HT1080 (cell line): ENCODE data around the gene C19orf44. TPM values are rescaled to one million over a fixed set of nuclear protein-coding genes. Genes with fewer than 3 reads are reported as not detected.

Source experiments
- DNase-seq: peaks from one replicate; pipeline ENCODE4 v3.0.0-alpha.2; 2015; ENCODE audit warnings: low read depth
- total RNA-seq: library from RNA; depleted of rRNA; stranded (reverse); fragments of >200 nt; shearing (Covaris generic); gene quantifications from 2 replicates; pipeline ENCODE4 v1.2.3, GENCODE V29; 2014

The C19orf44 gene
- total RNA-seq, 1 experiment from 2014 or later, result 3.1 TPM

DNA sequence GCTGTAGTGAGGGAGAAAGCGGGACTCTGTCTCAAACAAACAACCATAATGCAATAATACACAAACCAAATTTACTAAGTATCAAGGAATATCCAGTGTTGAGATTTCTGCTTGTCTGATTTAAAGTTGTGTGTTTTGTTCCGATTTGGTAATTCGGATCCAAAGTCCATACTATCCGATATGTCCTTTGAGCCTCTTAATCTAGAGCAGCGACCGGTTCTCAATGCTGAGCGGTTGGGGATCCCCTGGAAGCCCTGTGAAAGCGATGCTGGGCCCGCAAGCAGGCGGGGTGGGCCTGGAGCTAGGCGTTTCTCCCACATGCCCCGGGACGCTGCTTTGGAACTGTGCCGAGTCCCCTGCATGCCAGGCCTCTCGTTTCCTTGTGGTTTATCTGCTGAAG is 20.2 kb downstream of the C19orf44 start:
- DNase-seq, result no peak

DNA sequence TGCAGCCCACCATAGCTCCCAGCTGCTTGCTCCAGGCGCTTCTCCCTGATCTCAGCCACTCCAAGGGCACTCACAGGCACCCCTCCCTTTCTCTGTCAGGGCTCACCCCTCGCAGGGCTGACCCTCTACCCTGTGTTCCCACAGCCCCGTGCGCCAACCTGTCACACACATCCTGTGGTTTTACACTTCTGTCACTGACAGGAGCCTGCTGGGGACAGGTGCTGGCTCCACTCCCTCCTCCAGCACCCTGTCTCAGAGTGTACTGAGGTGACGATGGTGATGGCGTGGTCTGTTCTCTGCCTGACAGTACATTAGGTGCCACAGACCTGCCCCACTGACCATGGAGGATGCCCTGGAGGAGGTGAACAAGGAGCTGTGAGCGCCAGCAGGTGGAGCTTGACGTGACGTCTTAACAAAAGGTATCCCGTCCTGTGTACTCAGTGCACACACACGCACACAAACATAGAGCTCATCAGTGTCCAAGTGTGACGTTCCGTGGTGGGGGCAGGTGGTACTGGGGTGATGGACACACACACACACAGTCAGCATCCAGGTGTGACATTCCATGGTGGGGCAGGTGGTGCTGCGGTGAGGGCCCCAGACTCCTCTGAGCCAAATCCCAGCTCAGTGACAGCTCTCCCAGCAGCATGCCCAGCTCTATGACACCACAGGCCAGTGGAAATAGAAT is 20.9 kb downstream of the C19orf44 start:
- DNase-seq, result no peak

DNA sequence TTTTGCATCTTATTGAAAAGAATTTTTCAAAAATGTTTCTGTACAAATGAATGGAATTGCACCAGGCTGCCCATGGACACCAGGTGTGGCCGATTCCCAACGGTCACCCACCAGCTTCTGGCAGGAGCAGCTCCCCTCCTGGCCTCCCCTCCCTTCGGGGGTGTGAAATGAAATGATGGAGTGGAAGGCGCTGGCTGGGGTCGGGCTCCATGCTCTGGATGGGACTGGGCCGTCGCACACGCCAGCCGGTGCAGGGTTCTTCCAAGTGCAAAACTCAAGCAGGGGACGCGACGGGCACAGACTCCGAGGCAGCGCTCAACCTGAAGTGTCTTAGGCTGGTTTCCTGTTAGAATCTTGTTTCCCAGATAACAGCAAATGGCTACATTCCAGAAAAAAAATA is 21.9 kb downstream of the C19orf44 start:
- DNase-seq, result no peak

DNA sequence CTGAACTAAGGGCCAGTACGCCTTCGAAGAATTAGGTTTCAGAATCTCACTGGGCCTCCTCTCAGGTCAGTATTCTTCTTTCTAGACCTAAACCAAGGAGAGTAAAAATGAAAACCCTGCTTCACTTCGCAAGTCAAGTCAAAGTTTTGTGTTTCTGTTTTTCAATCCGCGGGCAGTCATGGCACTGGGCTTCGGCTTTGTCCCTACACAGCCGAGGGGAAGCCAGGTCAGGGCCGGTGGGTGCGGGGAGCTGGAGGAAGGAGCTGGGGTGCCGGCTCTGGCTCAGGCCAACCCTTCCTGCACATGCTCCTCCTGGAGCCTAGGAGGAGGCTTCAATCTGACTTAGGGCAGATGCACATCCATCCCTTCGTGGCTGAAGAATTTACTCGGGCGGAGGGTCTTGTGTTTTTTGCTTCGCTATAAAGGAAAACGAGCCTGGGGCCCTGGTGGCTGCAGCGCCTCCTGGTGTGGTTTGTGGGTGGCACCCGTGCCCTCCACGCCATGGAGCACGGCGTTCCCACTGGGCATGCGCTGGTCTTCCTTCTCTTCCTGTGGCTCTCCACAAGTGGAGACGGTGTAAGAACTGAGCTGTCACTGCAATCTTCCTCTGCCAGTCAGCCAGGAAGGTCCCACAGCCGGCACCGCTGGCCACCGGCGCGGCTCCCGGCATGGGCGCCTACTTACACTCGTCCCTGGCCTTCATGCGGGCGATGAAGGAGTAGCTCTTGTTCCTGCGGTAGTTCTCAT is 22.5 kb downstream of the C19orf44 start:
- no peak for DNase-seq

DNA sequence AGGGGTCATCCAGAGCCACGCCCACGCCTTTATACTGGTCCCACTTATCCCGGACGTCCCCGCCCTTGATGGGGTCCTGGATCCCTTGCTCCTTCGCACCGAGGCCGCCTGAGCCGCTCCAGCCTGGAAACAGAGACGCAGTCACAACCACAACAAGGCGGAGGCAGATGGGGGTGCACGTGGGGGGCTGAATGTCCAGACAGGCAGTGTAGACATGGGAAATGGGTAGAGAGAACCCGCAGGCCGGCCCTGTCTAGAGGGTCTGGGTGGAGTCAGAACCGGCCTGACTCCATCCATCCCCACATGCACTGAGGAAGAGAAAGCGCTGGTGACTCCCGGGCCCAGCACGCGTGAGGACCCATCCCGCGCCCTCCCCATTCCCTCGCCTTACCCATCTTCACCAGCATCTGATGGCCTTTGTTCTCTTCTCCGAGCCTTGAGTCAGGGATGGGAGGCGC is 23.1 kb downstream of the C19orf44 start:
- DNase-seq, result no peak

DNA sequence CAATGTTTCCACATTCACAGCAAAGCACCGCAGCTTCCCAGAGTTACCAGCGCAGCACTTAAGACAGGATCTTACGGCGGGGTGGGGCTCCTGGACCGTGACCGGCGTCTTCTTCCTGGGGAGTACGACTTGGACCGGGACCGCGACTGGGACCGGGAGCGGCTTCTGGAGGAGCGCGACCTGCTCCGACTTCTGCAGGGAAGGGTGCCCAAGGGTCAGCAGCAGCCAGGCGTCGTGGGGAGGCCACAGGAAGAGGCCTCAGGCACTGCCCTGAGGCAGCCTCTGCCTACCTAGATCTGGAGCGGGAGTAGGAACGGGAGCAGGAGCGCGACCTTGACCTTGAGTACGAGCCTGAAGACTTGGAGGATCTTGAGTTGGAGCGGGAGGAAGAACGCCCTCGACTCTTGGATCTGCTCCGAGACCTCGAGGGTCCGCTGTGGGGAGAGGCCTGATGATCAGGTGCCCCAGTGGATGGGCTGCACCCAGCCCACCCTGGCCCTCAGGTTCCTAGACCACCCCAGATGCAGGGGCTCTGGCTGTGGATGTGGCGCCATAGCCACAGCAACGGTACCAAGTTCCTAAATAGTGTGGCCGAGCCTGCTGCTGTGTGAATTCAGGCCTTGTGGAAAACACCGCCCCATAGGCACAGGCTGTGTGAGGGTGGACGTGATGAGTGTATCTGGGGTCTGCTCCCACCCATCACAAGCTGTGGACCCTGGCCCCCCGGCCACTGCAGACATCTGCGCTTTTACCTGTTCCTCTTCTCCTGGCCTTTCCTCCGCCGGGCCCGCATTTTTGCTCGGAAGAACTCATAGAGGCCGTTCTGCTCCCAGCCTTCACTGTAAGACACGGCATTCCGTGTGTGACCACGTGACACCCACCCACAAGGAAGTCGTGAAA is 24.1 kb downstream of the C19orf44 start:
- no peak for DNase-seq

DNA sequence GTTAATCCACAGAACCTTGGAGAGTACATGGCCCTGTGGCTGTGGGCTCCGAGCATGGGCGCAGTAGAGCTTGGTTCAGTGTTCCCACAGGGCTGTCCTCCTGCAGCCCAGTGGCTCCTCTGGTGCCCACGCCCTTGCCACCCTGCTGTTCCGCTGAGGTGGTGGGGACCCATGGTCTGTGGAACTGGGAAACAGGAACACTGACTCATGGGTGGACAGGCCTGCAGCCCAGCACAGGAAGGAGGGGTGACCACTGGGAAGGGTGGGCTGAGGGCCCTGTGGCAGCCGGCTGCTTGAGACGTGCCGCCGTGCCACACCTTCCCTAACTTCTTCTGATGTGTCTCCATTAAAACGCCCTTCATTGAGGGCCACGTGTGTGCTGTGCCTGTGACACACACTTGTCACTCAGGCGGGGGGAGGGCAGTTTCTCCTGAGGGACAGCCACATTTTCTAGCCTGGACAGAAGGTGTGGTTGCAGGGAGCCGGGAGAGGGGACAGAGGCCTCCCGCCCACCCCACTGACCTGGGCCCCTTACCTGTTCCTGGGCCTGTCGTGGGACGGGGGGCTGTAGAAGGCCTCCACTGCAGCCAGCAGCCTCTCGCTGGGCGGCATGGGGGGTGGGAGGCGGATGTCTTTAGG is 24.9 kb downstream of the C19orf44 start:
- no peak for DNase-seq

DNA sequence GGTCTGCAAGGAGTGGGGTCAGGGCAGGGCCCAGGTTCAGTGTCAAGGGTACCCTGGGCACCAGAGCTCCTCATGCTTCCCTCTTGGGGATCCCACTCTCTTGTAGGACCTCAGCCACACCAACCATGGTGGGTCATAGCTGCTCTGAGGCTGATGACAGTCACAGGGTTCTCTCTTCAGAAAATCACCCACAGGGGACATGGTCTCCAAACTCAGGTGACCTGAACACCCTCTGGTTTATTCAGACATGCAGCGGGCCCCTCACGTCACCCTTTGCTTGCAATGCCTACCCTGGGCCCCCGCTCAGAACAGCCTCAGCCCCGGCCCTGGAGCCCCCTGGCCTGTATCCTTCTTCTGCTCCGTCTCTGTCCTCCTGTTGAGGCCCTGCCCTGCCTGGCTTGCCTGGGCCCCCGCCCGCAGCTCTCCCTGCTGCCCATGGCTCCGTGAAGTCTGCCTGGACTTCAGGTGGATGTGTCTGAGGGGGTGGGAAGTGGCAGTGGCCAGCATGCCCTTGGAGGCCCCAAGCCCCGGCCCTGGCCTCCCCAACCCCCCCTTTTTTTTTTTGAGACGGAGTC is 25.6 kb downstream of the C19orf44 start:
- no peak for DNase-seq

DNA sequence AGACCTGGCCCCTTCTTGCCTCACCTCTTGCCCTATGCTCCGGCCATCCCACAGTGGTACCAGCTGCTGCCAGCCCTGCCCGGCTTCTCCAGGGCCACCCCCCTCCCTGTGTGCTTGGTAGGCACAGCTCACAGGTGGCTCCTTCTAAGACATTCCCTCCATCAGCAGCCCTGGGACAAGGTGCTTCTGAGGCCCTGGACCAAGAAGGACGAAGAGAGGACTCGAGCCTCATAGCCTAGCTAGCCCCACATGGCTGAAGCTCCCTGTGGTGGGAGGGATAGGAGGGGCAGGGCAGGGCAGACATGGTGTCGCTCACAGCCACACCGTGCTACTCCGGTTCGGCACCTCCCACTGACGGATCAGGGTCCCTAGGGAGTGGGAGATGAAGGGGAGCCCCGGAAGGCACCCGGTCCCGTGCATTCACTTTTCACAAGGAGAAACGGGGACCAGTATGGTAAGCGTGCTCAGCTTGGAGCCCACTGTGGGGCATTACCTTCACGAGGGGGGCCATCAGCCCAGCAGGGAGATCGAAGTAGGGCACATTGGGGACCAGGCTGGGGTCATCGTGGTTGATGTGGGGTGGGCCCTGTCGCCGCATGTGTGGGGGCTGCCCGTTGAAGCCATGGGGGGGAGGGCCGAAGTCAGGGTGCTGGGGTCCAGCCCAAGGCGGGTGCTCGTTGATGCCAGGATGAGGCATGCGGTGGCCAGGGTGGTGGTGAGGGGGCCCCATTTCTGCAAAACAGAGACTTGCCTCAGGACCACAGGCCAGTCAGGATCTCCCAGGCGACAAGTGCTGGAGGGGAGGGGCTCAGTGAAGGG is 26.6 kb downstream of the C19orf44 start:
- no peak for DNase-seq

DNA sequence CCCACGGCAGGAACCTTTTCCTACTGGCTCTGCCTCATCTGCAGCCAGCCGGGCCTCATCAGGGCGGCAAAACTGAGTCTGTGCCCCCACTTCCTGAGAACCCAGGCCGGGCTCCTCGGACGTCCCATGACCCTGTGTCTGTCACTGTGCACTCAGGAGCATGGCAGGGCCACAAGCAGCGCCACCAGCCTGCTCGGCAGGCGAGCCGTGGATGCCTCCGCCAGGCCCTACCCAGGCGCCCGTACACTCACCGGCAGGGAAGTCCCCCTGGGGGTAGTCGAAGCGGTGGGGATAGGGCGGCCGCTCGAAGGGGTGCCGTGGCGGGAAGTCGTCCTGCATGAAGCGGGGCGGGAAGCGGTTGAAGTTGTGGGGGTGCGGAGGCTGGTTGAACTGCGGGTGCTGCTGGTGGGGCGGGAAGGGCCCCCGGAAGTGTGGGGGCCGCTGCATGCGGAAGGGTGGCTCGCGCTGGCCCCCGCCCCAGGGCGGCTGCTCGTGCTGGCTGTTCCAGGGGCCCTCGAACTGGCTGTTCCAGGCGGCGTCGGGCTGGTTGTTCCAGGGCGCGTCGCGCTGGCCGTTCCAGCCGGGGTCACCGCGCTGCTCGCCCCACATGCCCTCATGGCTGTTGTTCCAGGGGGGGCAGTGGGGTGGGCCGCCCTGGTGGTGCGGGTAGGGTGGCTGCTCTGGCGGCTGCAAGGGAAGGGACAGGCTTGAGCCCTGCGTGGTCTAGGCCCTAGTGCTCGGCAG is 29.0 kb downstream of the C19orf44 start:
- no peak for DNase-seq

DNA sequence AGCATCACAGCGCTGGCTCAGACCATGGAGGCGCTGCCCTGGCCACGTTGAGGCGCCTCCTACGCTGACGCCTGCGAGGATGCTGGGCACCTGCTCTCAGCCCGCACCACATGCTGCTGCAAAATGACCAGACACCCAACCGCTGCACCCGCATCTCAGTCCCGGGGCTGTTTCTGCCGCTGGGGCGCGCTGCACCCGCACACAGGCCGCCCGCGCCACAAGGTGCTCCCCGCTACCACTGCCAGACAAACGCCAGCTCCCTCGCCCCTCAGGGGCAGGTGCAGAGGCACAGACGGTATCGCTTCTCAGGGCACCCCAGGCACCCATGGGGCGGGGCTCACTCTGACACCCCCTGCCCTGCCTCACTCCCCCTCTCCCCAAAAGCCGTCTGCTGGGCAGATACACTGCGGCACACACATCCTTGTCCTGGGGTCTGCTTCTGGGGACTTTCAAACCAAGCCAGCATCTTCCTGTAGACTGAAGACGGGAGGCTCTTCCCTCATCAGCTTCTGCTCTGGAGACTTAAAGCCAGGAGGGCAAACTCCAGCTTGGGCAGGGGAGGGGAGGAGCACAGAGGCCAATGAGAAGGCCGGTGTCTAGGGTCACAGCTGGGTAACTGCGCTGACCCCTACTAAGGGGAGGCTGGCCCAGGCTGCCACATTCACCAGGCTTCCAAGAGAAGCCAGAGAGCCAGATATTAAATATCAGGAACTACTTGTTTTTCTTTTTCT is 29.7 kb downstream of the C19orf44 start:
- DNase-seq, result no peak

DNA sequence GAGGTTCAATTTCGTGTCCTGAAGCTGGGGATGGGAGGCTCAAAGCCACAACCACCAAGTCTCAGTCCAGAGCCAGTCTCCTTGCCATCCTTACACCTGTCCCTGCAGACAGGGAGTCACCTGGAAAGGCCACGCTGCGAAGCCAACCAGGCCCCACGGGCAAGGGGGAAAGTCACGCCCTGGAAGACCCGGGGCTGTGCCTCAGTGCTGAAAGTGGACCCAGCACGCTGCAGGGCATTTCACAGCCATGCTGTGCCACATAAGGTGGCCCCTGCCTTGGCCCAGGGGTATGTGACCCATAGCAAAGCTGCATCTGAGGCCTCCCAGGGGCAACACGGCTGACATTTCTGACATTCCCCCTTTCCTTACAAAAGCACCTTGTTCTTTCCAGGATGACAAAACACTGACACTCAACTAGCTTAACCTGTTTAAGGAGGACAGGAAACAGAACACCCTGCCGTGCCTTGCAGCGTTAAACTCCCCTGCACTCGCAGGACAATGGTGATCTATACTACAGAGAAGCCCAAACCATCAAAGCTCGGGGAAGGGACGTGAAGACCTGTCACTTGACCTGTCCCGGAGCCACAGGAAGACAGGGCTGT is 31.2 kb downstream of the C19orf44 start:
- DNase-seq, result no peak

DNA sequence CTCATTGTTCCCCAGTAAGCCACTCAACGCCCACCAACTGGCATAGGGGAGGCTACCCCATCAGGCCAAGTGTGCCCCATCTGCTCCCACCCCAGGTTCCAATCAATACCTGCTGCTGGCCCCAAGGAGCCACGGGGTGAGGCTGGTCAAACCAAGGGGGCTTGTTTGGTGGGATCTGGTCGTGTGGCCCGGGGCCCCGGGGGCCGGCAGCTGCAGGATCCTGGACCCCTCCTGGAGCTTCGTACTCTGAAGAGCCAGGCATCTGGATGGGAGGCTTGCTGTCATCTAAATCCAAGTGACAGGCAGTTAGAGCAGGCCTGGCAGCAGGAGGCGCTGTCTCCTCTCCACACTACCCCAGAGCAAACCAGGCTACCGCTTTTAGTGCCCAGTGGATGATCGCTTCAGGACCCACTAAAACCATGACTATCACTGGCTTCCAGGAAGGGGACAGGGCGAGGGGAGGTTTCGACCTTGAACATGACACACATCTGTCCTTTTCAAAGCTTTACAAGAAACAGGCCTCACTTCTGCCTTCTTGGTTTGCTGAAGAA is 31.9 kb downstream of the C19orf44 start:
- no peak for DNase-seq

DNA sequence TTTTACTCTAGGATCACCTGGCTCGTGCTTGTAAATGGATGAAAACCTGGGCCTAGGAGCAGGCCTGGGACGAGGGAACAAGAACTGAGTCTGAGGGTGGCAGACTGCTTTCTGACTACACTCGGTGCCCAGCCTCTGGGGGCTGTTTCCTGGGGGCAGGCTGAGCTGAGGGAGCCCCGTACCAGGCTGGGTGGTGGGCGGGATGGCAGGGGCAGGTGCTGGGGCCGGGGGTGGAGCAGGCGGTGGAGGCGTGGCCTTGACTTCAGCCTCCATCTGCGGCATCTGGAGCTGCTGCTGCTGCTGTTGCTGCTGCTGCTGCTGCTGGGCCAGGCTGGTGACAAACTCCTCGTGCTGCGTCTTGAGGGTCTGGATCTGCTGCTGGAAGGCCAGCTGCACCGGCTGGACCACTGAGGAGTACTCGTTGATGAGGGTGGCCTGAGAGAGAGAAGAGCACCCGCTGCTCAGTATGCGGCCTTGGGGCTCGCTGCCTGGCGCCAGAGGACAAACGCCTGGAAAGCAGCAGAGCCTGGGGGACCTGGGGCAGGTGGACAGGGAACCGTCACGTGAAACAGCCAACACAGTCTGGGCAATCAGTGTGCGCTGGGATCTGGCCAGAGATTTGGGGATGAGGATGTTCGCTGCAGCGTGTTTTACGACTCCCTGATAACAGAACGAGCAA is 33.4 kb downstream of the C19orf44 start:
- no peak for DNase-seq

DNA sequence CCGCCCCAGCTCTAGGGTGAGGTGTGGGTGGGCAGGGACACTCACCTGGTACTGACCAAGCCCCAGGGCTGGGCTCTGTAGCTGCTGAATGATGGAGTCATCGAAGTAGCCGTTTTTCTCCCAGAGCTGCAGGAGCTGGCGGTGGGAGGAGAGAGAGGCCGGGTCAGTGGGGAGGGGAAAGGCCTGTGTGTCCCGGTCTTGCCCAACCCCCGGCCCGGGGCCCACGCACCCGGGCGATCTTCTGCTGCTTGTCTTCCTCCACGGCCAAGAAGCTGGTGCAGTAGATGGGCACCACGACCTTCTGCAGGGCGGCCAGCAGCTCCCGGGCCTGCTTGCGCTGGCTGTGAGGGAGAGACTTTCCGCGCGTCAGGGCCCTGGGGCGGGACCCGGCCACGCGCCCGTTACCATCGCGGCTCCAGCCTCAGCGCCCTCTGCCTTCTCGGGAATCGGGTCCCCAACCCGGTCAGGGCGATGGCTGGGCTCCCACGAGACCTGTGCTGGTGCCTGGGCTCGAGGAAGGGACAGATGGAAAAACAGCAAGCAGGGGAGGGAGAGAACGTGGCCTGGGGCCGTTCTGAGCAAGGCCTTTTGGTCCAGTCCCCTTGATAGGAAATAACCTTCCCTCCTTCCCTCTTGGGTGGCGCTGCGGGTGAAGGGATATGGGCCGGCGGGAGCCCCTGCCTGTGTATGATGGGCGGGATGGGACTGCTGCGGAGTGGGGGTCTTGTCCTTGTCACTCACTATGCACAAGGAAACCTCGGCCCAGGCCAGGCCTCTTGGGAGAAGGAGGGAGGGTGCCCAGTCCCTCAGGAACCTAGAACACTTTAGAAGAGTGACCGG is 34.6 kb downstream of the C19orf44 start:
- DNase-seq, result no peak

DNA sequence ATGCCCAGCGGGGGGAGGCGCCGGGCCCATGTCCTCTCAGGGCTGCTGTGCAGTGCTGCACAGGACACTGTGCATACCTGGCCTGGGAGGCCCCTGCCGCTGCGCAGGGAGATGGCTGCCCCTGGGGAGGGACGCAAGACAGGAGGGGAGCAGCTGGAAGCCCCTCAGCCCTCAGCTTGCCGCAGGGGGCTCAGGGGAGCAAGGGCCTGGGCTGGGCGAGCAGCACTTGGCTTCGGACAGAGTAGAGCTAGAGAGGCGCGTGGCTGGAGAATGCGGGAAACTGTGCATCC is 35.1 kb downstream of the C19orf44 start:
- DNase-seq, result no peak
